ENCODE measurements around the gene TUBB2B.

TUBB2B gene

DNA sequence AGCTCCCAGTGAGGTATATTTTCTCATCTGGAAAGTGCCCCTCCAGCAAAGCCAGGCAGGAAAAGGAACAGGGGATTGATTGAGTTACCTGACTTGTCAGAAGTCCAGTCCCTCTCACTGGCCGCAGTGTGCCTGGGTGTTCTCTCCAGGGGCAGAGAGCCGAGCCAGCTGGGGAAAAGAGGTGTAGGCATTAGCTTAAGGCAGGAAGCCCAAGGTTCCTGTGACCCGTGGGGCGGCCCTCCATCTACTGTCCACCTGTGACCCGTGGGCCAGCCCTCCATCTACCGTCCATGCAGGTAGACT lies 34.0 kb upstream of the TUBB2B start:
- H3K4ac ChIP-seq (ENCODE audit: low read depth in 1 of 2, low read length in 2 of 2), result no peak overlapping the region

DNA sequence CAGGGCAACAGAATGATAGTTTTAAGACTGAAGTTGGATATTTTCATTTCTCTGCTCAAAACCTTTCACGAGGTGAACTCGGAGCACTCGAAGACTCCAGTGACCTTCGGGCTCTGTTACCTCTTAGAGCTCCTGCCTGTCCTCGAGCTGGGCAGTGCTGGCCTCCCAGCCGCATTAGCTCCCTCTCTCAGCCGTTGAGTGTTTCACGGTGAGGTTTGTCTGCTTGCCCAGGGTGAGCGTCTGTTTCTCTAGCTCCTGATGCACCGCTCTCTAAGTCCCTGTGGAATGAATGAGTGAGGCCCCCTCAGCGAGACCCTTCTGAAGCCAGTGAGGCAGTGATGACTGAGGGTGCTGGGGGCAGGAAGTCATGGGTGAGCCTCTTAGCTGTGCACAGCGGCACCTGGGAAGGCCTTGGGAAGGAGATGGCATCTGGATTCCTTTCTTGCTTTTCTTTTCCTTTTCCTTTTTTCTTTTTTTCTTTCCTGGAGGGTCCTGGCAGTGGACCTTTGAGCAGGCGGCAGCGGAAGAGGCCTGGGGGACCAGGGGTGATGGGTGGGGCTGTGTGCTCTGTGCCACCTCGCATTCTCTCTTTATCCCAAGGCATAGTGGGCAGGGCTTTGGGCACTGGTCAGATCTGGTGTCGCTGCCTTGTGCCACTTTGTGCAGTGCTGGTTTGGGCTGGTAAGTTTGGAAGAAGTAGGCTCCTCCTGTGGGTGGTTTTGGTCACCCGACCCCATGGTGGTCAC lies 33.5 kb upstream of the TUBB2B start:
- H3K9me3 ChIP-seq (ENCODE audit: control insufficient read depth, low read length), result no peaks in the 10 kb centered on the region
- no peak overlapping the region for H3K4me2 ChIP-seq (ENCODE audit: low read length, poor library complexity, severe bottlenecking)
- H3K4me1 ChIP-seq (ENCODE audit: control insufficient read depth, insufficient read depth, low read depth, low read length), result peaks cover 22% of the 10 kb centered on the region
- H4K91ac ChIP-seq (ENCODE audit: low read length), result no peak overlapping the region
- peak overlapping the region in 1 of 2 experiments; percentile 31 for H2BK12ac ChIP-seq (ENCODE audit: low read length in 2 of 2)
- H3K4me3 ChIP-seq (ENCODE audit: insufficient read depth in 1 of 2, low read depth in 1 of 2, low read length in 2 of 2), result peak overlapping the region in 1 of 2 experiments; percentile 47
- no peak overlapping the region for H3K18ac ChIP-seq (ENCODE audit: low read depth in 1 of 2, low read length in 2 of 2)
- no peak for DNase-seq
- no peak overlapping the region for H3K27ac ChIP-seq (ENCODE audit: low read length, poor library complexity, severe bottlenecking)
- peaks cover 38% of the 10 kb centered on the region for H3K79me1 ChIP-seq (replicated peaks; ENCODE audit: low read length, poor library complexity, severe bottlenecking)
- peaks cover 7 to 10% of the 10 kb centered on the region in 2 experiments for H3K27me3 ChIP-seq (ENCODE audit: control insufficient read depth in 1 of 2, insufficient read depth in 1 of 2, low read length in 2 of 2)
- no peak overlapping the region for H2BK5ac ChIP-seq (ENCODE audit: low read depth, low read length, poor library complexity, severe bottlenecking)
- H2BK15ac ChIP-seq (ENCODE audit: low read depth, poor library complexity, severe bottlenecking), result no peak overlapping the region
- WGBS, result 82% methylated on average over 14 of the region's 17 CpGs
- peak overlapping the region; percentile 54 for H3K9ac ChIP-seq (ENCODE audit: low read length)
- no peak overlapping the region for H2BK120ac ChIP-seq (ENCODE audit: low read depth, low read length)
- H3K14ac ChIP-seq (ENCODE audit: low read length in 2 of 2), result no peak overlapping the region
- H3K36me3 ChIP-seq (ENCODE audit: control insufficient read depth in 1 of 2, insufficient read depth in 2 of 2, low read depth in 1 of 2, low read length in 2 of 2), result peaks cover 19 to 30% of the 10 kb centered on the region in 2 experiments
- H2AK5ac ChIP-seq (ENCODE audit: low read length, severe bottlenecking), result no peak overlapping the region
- no peak overlapping the region for H3K4ac ChIP-seq (ENCODE audit: low read depth in 1 of 2, low read length in 2 of 2)
- no peak overlapping the region for H4K8ac ChIP-seq (ENCODE audit: low read length)
- H3K23ac ChIP-seq (ENCODE audit: low read length in 2 of 2), result no peak overlapping the region
- H2AFZ ChIP-seq (ENCODE audit: low read depth, low read length), result no peak overlapping the region

More for the DNA sequence above, 34.0 kb upstream of the TUBB2B start:
- no peaks in the 10 kb centered on the region for H3K9me3 ChIP-seq (ENCODE audit: control insufficient read depth, low read length)
- no peak overlapping the region for H2BK120ac ChIP-seq (ENCODE audit: low read depth, low read length)
- H3K4me1 ChIP-seq (ENCODE audit: control insufficient read depth, insufficient read depth, low read depth, low read length), result peaks cover 22% of the 10 kb centered on the region
- no peak overlapping the region for H2BK15ac ChIP-seq (ENCODE audit: low read depth, poor library complexity, severe bottlenecking)
- no peak overlapping the region for H3K4me2 ChIP-seq (ENCODE audit: low read length, poor library complexity, severe bottlenecking)
- H3K18ac ChIP-seq (ENCODE audit: low read depth in 1 of 2, low read length in 2 of 2), result no peak overlapping the region
- H2BK5ac ChIP-seq (ENCODE audit: low read depth, low read length, poor library complexity, severe bottlenecking), result no peak overlapping the region
- peaks cover 43% of the 10 kb centered on the region for H3K79me1 ChIP-seq (replicated peaks; ENCODE audit: low read length, poor library complexity, severe bottlenecking)
- no peak overlapping the region for H3K14ac ChIP-seq (ENCODE audit: low read length in 2 of 2)
- no peak overlapping the region for H4K91ac ChIP-seq (ENCODE audit: low read length)
- no peak overlapping the region for H2BK12ac ChIP-seq (ENCODE audit: low read length in 2 of 2)
- no peak overlapping the region for H3K27ac ChIP-seq (ENCODE audit: low read length, poor library complexity, severe bottlenecking)
- H2AFZ ChIP-seq (ENCODE audit: low read depth, low read length), result no peak overlapping the region
- DNase-seq, result no peak
- peaks cover 4 to 8% of the 10 kb centered on the region in 2 experiments for H3K27me3 ChIP-seq (ENCODE audit: control insufficient read depth in 1 of 2, insufficient read depth in 1 of 2, low read length in 2 of 2)
- H3K23ac ChIP-seq (ENCODE audit: low read length in 2 of 2), result no peak overlapping the region
- H3K9ac ChIP-seq (ENCODE audit: low read length), result no peak overlapping the region
- WGBS, result 63% methylated on average over 6 of the region's 6 CpGs
- H3K4me3 ChIP-seq (ENCODE audit: insufficient read depth in 1 of 2, low read depth in 1 of 2, low read length in 2 of 2), result no peak overlapping the region
- H4K8ac ChIP-seq (ENCODE audit: low read length), result no peak overlapping the region
- peaks cover 24 to 34% of the 10 kb centered on the region in 2 experiments for H3K36me3 ChIP-seq (ENCODE audit: control insufficient read depth in 1 of 2, insufficient read depth in 2 of 2, low read depth in 1 of 2, low read length in 2 of 2)
- no peak overlapping the region for H2AK5ac ChIP-seq (ENCODE audit: low read length, severe bottlenecking)

DNA sequence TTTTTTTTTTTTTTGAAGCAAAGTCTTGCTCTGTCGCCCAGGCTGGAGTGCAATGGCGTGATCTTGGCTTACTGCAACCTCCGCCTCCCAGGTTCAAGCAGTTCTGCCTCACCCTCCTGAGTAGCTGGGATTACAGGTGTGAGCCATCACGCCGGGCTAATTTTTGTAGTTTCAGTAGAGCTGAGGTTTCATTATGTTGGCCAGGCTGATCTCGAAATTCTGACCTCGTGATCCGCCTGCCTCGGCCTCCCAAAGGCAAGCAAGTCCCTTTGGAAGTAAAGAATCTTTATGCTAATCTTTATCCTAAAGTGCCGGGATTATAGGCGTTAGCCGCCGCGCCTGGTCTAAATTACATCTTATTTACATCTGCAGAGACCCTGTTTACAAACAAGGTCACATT lies 32.8 kb upstream of the TUBB2B start:
- peaks cover 19 to 26% of the 10 kb centered on the region in 2 experiments for H3K36me3 ChIP-seq (ENCODE audit: control insufficient read depth in 1 of 2, insufficient read depth in 2 of 2, low read depth in 1 of 2, low read length in 2 of 2)
- no peak overlapping the region for H4K8ac ChIP-seq (ENCODE audit: low read length)
- no peak overlapping the region for H3K18ac ChIP-seq (ENCODE audit: low read depth in 1 of 2, low read length in 2 of 2)
- H2BK15ac ChIP-seq (ENCODE audit: low read depth, poor library complexity, severe bottlenecking), result no peak overlapping the region
- H3K4me1 ChIP-seq (ENCODE audit: control insufficient read depth, insufficient read depth, low read depth, low read length), result peaks cover 22% of the 10 kb centered on the region
- H3K23ac ChIP-seq (ENCODE audit: low read length in 2 of 2), result no peak overlapping the region
- peak overlapping the region in 1 of 2 experiments; percentile 47 for H3K4me3 ChIP-seq (ENCODE audit: insufficient read depth in 1 of 2, low read depth in 1 of 2, low read length in 2 of 2)
- no peak overlapping the region for H3K4ac ChIP-seq (ENCODE audit: low read depth in 1 of 2, low read length in 2 of 2)
- H4K91ac ChIP-seq (ENCODE audit: low read length), result no peak overlapping the region
- no peak overlapping the region for H3K14ac ChIP-seq (ENCODE audit: low read length in 2 of 2)
- peaks cover 7 to 15% of the 10 kb centered on the region in 2 experiments for H3K27me3 ChIP-seq (ENCODE audit: control insufficient read depth in 1 of 2, insufficient read depth in 1 of 2, low read length in 2 of 2)
- H3K9me3 ChIP-seq (ENCODE audit: control insufficient read depth, low read length), result no peaks in the 10 kb centered on the region
- H2AFZ ChIP-seq (ENCODE audit: low read depth, low read length), result no peak overlapping the region
- no peak for DNase-seq
- no peak overlapping the region for H2BK12ac ChIP-seq (ENCODE audit: low read length in 2 of 2)
- no peak overlapping the region for H2BK5ac ChIP-seq (ENCODE audit: low read depth, low read length, poor library complexity, severe bottlenecking)
- peaks cover 34% of the 10 kb centered on the region for H3K79me1 ChIP-seq (replicated peaks; ENCODE audit: low read length, poor library complexity, severe bottlenecking)
- no peak overlapping the region for H3K4me2 ChIP-seq (ENCODE audit: low read length, poor library complexity, severe bottlenecking)
- H2BK120ac ChIP-seq (ENCODE audit: low read depth, low read length), result no peak overlapping the region
- H3K27ac ChIP-seq (ENCODE audit: low read length, poor library complexity, severe bottlenecking), result no peak overlapping the region
- no peak overlapping the region for H2AK5ac ChIP-seq (ENCODE audit: low read length, severe bottlenecking)
- WGBS, result 86% methylated on average over 14 of the region's 14 CpGs
- H3K9ac ChIP-seq (ENCODE audit: low read length), result peak overlapping the region; percentile 54

- Histone ChIP-seq H3K4me3 (ENCODE audit: insufficient read depth in 1 of 2, low read depth in 1 of 2, low read length in 2 of 2) (peak overlapping the region; percentile 85 to 93), H3K9me3 (ENCODE audit: control insufficient read depth, low read length) (no peaks in the 10 kb centered on the region), H3K18ac (ENCODE audit: low read depth in 1 of 2, low read length in 2 of 2) (peak overlapping the region; percentile 28 to 80), H3K79me1 (replicated peaks; ENCODE audit: low read length, poor library complexity, severe bottlenecking) (peaks cover 29% of the 10 kb centered on the region), H2BK12ac (ENCODE audit: low read length in 2 of 2) (no peak overlapping the region), H3K4ac (ENCODE audit: low read depth in 1 of 2, low read length in 2 of 2) (peak overlapping the region; percentile 8 to 10), H3K23ac (ENCODE audit: low read length in 2 of 2) (no peak overlapping the region), H4K8ac (ENCODE audit: low read length) (peak overlapping the region; percentile 19), H2AFZ (ENCODE audit: low read depth, low read length) (peak overlapping the region; percentile 56), H4K91ac (ENCODE audit: low read length) (peak overlapping the region; percentile 18), H3K9ac (ENCODE audit: low read length) (peak overlapping the region; percentile 87), H2AK5ac (ENCODE audit: low read length, severe bottlenecking) (no peak overlapping the region), H3K4me2 (ENCODE audit: low read length, poor library complexity, severe bottlenecking) (peak overlapping the region; percentile 86), H2BK15ac (ENCODE audit: low read depth, poor library complexity, severe bottlenecking) (no peak overlapping the region), H2BK5ac (ENCODE audit: low read depth, low read length, poor library complexity, severe bottlenecking) (no peak overlapping the region), H3K14ac (ENCODE audit: low read length in 2 of 2) (peak overlapping the region in 1 of 2 experiments; percentile 24), H3K27me3 (ENCODE audit: control insufficient read depth in 1 of 2, insufficient read depth in 1 of 2, low read length in 2 of 2) (peaks cover 7 to 15% of the 10 kb centered on the region in 2 experiments), H3K36me3 (ENCODE audit: control insufficient read depth in 1 of 2, insufficient read depth in 2 of 2, low read depth in 1 of 2, low read length in 2 of 2) (peaks cover 14 to 24% of the 10 kb centered on the region in 2 experiments), H3K27ac (ENCODE audit: low read length, poor library complexity, severe bottlenecking) (no peak overlapping the region), H3K4me1 (ENCODE audit: control insufficient read depth, insufficient read depth, low read depth, low read length) (peaks cover 22% of the 10 kb centered on the region), H2BK120ac (ENCODE audit: low read depth, low read length) (peak overlapping the region; percentile 4)
- peak; percentile 52 for DNase-seq
- WGBS, result under 1% methylated on average over 21 of the region's 21 CpGs
These were observed 32.1 kb upstream of the TUBB2B start for GRCh38 chr6:3259491-3259958.

All from mesenchymal stem cell (in vitro differentiated cells and primary cell).